CD4-positive, alpha-beta T cell treated with Interleukin-17A for 1 hour (primary cell): Measurements from ENCODE around the gene FAM171A1.
"Not testable (repeated sequence)": the region's sequence is repeated elsewhere in the genome, so short reads cannot be mapped to it uniquely, and the experiment has no call there.

ENCODE experiments used
- DNase-seq: peaks from one replicate; pipeline ENCODE4 v3.0.0-alpha.2; 2020

FAM171A1 gene

GRCh38 chr10:15314482-15315045 is 56.5 kb downstream of the FAM171A1 start:
- no peak for DNase-seq

GRCh38 chr10:15313843-15314242 is 57.2 kb downstream of the FAM171A1 start:
- no peak for DNase-seq

GRCh38 chr10:15313047-15313446 is 58.0 kb downstream of the FAM171A1 start:
- DNase-seq: no peak

- no peak for DNase-seq
Measured at GRCh38 chr10:15311569-15312280, 59.4 kb downstream of the FAM171A1 start.

- no peak for DNase-seq
Measured at GRCh38 chr10:15310776-15311568, 60.1 kb downstream of the FAM171A1 start.

GRCh38 chr10:15309221-15309620 is 61.9 kb downstream of the FAM171A1 start:
- no peak for DNase-seq

GRCh38 chr10:15306735-15307280 is 64.3 kb downstream of the FAM171A1 start:
- DNase-seq: no peak

GRCh38 chr10:15305634-15306033 is 65.5 kb downstream of the FAM171A1 start:
- no peak for DNase-seq

- no peak for DNase-seq
Measured at GRCh38 chr10:15305161-15305560, 65.9 kb downstream of the FAM171A1 start.

GRCh38 chr10:15302188-15302956 is 68.7 kb downstream of the FAM171A1 start:
- DNase-seq: not testable (repeated sequence)

- DNase-seq: no peak
Measured at GRCh38 chr10:15300697-15301096, 70.4 kb downstream of the FAM171A1 start.

- no peak for DNase-seq
Measured at GRCh38 chr10:15300145-15300544, 70.9 kb downstream of the FAM171A1 start.

- DNase-seq: no peak
Measured at GRCh38 chr10:15296701-15297100, 74.4 kb downstream of the FAM171A1 start.

GRCh38 chr10:15295537-15296325 is 75.4 kb downstream of the FAM171A1 start:
- no peak for DNase-seq

- DNase-seq: no peak
Measured at GRCh38 chr10:15293862-15294842, 76.9 kb downstream of the FAM171A1 start.

GRCh38 chr10:15290671-15291070 is 80.4 kb downstream of the FAM171A1 start:
- DNase-seq: no peak

GRCh38 chr10:15290150-15290549 is 80.9 kb downstream of the FAM171A1 start:
- DNase-seq: no peak

- DNase-seq: no peak
Measured at GRCh38 chr10:15280974-15281373, 90.1 kb downstream of the FAM171A1 start.

- DNase-seq: no peak
Measured at GRCh38 chr10:15280462-15280861, 90.6 kb downstream of the FAM171A1 start.

- DNase-seq: no peak
Measured at GRCh38 chr10:15279236-15279635, 91.9 kb downstream of the FAM171A1 start.

- DNase-seq: no peak
Measured at GRCh38 chr10:15278786-15279185, 92.3 kb downstream of the FAM171A1 start.
